LNCAP (cell line): ENCODE results near the gene ONECUT1.

Source experiments
- TF ChIP-seq, protein P1 (sequence below): fragments of 450-650 bp; IDR thresholded peaks from 2 replicates; pipeline ENCODE4 v1.5.1; 2017; ENCODE audit warnings: mild to moderate bottlenecking

ONECUT1 gene

DNA sequence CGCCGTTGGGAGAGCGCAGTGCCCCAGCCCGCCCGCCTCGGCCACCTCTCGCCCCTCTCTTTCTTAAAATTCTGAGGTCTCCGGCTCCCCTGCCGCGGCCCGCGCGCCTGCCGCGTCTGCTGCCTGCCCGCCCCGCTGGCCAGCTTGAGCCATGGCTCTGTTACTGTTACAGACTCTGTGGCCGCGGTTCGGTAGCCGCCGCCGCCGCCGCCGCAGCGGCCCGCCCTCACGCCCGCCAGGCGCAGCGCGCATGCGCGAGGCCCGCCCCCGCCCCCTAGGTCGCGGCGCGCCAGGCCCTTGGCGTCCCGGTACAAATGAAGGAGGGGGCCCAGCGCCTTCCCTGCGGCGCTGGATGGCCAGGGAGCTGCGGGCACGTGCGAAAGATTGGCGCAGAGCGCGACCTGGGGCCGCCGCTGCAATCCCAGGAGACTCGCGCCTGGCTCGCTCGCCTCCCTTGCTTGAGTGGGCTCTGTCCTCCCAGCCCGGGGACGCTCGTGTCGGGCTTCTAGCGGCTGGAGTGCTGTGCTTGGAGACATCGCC lies at the start of gene ONECUT1:
Gene ONECUT1 (minus strand): TSS at position 168 of the 540 bp plus-strand sequence. CDS start 452 bp downstream, outside the sequence.
- TF ChIP-seq, protein P1, sequence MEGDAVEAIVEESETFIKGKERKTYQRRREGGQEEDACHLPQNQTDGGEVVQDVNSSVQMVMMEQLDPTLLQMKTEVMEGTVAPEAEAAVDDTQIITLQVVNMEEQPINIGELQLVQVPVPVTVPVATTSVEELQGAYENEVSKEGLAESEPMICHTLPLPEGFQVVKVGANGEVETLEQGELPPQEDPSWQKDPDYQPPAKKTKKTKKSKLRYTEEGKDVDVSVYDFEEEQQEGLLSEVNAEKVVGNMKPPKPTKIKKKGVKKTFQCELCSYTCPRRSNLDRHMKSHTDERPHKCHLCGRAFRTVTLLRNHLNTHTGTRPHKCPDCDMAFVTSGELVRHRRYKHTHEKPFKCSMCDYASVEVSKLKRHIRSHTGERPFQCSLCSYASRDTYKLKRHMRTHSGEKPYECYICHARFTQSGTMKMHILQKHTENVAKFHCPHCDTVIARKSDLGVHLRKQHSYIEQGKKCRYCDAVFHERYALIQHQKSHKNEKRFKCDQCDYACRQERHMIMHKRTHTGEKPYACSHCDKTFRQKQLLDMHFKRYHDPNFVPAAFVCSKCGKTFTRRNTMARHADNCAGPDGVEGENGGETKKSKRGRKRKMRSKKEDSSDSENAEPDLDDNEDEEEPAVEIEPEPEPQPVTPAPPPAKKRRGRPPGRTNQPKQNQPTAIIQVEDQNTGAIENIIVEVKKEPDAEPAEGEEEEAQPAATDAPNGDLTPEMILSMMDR, result no peak

DNA sequence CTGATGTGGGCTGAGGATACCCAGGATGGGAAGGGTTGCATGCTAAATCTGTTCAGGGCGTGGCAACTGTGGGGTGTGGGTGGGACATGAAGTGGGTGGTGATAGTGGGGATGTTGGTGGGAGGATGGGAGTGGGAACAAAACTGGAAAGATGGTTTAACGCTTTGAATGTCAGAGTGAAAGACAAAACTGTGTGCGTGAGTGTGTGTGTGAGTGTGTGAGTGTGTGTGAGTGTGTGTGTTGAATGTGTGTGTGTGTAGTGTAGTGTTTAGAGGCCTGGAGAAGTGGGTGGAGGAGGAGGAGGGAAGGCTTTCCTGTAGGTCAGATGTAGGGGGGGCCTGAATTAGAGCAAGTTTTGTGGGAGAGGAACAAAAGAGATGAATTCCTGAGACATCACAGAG lies 44.2 kb upstream of the ONECUT1 start:
- TF ChIP-seq, protein P1, result no peak

DNA sequence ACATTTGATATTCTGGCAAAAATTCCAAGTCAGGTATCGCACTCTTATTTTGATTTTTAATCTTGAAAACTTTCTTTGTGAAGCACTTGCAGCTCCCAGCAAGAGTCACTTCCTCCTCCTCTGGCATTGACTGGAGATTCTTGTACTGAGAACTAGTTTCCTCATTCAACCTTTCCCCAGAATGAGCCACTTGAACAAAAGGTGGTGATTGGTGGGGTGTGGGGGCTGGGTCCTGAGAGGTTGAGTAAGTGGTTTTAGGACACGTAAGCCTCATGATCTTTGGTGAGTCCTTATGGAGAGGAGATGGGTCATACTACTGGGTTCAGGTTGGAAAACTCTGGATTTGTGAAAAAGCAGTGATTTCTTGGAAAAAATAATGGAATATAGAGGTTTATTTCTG lies 32.3 kb upstream of the ONECUT1 start:
- TF ChIP-seq, protein P1, result no peak

DNA sequence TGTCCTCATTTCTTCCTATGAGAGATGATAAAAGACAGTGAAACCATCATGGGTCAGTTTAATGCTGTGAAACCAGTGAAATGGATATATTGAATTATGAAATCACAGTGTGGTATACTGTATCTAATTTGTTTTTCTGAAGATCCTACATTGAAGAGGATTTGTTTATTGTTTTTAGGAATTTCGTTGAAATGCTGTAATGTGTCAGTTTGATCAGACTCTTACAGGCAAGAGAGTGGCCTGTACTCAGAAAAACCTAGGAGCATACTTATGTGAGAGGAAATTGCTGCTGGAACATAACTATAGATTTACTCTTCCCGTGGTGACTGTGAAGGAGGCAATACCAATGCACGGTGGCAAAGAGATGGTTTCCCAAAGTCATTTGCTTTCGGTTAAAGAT lies 29.1 kb upstream of the ONECUT1 start:
- TF ChIP-seq, protein P1, result no peak

DNA sequence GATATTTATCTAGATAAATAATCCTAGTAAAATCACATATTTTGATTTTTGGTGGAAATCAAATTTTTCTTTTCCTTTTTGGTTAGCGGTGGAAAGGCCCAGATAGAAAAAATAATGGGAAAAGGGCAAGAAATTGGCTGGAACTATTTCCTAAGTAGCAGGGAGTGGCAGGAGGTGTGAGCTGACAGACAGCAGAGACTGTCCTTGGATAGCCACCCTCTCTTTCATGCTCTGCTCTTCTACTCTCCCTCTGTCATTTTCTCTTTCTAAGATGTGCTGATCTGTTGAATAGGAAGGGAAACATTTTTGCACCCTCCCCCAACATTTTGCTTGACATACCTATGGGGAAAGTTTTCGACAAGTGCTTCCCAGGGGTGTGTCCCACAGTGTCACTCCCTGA lies 18.9 kb upstream of the ONECUT1 start:
- TF ChIP-seq, protein P1, result no peak

DNA sequence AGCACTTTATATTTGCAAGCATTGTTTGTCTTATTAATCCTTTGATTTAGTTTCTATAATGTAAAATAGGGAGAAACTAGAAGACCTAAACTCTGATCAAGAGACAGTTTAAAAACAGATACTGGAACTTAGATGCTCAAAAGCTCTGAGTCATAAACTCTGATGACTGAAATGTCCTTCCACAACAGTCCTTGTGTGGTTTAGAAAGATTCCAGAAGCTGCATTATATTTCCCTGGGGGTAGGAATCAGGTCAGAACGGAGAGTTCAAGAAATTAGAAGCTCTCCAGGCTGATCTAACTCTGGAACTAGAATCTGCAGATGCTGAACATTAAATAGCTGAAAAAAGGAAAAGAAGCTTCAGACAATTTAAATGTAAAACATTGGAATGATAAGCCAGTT lies 18.3 kb upstream of the ONECUT1 start:
- TF ChIP-seq, protein P1, result no peak

DNA sequence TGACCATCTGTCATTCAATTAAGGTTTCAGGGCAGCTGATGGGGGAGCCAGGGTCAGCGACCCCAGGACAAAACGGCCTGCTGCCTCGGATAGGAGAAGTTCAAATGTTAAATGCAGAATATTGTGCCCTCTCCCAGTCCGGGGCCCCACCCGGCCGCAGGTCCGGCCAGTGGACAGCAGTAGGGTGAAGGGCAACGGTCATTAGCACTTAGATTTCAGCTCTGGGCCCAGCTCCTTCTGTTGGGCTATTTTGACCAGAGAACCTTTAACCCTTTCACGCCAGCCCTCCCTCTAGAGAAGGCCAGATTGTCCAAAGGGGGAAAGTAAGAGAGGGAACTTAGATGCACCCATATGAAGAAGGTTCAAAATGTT lies 16.1 kb upstream of the ONECUT1 start:
- TF ChIP-seq, protein P1, result no peak
